Right renal cortex interstitium (tissue), 3 donors: ENCODE measurements around the gene DHX38. TPM values are rescaled to one million over a fixed set of nuclear protein-coding genes. Genes with fewer than 3 reads are reported as not detected.

Experiments
- DNase-seq, 3 donors: peaks; one replicate each; pipeline ENCODE4 v3.0.0-alpha.2; 2013; ENCODE audit warnings: low read depth in 3 of 3, low spot score in 2 of 3
- polyA plus RNA-seq, 3 donors: library from polyadenylated mRNA; unstranded; fragments of 120-200 nt; gene quantifications; one replicate each; pipeline ENCODE4 v1.2.1, GENCODE V29; 2013; ENCODE audit not compliant: insufficient read length in 3 of 3

The DHX38 gene
- polyA plus RNA-seq, 3 donors = 60.9 to 70.1 (median 64.5) TPM

DNA sequence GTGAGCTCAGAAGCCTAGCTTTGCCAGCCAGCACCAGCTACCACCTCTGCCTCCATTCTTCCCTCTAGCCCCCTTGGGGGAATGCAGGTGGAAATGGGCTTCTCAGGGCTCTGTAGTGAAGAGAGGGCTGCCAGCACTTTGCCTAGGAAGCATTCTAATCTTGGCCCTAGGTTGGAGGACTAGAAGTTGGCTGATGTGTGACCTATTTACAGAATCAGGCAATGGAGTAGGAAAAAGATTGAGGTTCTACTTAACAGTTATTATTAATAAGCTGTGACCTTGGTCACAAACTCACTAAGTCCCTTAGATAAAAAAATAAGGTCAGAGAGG, 19.9 kb downstream of the DHX38 start:
- no peak for DNase-seq

DNA sequence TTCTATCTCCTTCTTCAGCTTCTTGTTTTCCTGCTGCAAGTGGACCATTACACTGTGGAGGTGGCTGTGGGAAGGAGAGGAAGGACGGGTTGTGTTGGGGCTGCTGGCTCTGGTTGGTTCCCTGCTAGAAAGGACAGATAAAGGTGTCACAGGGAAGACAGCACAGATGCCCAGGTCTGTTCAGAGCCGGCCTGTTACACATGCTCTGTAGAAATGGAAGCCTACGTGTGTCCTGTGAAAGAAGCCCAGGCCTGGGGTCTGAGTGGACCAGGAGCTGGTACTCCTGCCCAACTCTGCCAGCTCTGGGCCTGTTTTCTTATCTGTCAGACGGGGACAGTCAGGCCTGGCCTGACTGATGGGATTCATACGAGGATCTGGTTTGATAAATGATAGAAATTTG, 26.4 kb downstream of the DHX38 start:
- DNase-seq = no peak

DNA sequence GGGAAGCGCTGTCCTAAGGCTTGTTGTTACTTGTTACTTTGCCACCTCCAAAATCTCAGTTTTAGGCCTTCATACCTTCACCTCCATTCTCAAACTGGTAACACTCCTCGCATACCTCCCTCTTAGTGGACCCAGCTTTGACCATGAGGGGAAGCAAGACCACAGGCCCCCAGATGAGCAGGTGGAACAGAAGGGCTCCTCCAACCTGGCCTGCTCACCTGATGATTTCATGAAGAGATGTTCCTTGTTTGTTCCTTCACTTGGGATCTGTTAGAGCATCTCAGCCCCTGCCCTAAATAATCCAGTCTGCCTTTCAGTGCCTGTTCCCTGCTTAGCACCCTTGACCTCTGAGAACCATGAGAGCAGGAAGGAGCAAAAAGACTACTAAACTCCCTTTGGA, 28.7 kb downstream of the DHX38 start:
- DNase-seq = no peak

DNA sequence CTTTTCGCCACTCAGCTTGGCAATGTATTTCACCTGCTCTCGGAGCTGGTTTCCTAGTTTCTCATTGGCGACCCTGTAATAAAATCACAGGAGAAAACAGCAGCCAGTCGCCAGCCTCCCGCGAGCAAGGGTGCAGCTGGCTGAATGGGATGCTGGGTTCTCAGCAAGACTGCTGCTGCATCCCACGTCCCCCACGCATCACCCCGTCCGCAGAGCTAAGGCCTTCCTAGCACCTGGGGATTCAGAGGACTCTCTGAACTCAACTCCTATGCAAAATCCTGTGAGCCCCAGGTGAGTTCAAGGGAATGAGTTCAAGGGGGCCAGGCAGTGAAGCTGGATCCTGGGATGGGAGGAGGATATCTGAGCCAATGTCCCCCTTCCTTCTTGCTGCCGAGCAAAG, 29.3 kb downstream of the DHX38 start:
- DNase-seq = no peak

DNA sequence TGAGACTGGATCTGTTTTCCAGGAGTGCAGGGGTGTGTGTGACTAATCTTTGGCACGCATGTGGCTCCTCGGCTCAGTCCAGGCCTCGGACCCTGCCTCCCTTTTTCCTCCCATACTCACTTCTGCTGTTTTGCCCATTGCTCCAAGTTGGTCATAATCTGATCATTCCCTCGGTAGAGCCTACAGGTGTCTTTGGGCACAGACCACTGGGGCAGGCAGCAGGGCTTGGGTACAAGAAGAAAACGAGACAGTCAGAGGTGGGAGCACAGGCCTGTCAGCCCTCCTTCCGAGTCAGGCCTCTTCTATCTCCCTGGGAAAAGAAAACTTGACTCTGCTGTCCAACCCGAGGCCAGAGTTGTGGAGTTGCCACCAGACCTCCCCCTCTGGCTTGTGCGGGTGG, 29.8 kb downstream of the DHX38 start:
- DNase-seq = no peak

DNA sequence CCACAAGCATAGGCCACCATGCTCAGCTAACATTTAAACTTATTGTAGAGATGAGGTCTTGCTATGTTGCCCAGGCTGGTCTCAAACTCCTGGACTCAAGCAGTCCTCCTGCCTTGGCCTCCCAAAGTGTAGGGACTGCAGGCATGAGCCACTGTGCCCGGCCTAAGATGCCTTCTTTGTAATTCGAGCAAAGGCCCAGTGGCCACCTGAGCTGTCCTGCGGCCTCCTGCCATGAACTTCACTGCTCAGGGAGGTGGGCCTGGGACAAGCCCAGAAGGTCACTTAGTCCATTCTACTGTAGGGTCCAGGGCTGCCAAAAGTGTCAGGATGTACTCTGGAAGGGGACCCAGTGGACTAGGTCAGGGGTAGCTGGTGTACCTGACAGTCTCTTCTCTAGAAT, 30.5 kb downstream of the DHX38 start:
- DNase-seq = no peak

DNA sequence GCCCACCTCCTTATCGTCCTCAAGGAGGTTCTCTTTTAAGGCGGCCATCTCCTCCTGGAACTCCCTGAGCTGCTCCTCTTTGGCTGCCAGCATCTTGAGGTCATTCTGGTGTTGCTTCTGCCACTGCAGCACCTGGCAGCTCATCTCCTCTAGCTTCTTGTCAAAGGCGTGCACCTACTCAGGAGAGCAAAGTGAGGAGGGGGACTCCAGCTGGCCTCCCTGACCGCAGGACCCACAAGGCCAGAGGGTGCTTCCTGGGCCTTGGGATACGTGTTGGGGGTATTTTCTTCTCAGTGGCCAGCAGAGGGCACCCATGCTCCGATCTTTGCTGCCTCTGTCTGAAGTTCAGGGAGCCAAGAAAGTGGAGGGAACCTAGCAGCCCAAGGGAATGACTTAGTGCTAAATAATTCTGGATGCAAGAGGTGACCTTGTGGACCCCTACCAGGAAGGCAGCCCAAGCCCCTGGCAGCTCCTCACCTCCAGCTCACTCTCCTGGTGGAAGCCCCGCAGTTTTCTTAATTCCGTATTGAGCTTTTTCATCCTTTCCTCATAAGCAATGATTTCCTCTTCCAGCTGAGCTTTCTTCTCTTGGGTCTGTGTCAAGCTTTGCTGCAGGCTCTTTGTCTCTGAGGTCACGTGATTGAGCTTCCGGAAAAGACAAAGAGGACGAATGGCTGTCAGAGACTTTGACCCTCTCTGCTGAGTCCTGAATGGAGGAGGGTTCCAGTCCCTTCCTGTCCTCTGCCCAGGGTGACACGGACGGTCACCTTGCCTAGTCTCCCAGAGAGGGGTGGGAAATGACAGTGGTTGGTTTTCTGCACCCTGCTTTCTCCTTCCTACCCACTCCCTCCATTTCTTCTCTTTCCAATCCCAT, 31.4 kb downstream of the DHX38 start:
- DNase-seq = peak; percentile 33 to 54 (median 39)

DNA sequence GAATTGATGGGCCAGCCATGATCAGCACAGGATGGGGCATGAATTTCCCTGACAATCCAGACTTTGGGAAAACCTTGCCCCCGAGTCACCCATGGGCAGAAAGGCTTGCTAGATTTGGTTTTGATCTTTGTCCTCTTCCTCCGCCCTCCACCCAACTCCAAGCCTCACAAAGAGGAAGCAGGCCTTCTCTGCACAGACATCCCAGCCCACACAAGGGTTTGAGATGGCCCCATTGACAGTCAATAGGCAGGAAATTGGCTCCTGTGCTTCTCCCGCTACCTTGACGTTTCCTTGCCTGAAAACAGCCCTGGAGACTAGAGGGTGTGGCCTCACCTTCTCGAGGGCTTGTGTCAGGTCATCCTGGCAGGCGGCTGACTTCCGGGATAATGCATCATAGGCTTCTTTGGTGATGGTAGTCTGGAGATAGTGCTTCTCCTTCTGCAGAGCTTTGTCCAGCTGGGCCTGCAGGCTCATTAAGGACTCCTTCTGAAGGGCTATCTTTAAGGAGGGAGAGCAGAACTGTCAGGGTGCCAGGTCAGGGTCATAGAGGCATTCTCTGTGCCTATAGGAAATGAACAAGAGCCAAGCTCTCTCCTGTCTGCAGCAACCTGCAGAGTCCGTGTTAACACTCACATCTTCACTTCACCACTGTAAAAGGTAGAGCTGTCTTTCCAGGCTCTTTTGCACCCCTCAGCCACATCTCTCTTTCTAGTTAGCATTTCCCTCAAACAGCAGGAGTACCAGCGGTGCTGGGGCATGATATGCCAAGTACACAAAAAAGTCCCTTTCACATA, 32.2 kb downstream of the DHX38 start:
- no peak for DNase-seq

DNA sequence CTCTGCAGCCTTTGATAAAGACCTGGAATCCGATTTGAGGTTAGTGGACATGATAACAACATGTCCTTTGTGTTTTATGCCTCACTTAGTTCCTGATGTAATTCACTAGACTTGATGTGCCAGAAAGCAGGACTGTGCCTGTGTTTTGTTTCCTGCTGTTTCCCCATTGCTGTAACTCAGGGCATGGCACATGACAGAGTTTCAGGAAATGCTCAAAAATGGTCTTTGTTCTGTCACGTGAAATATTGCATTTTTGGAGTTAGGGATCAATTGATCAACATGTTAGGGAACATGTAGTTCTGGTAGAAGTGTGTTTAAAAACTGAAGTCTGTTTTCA, 32.8 kb downstream of the DHX38 start:
- no peak for DNase-seq

DNA sequence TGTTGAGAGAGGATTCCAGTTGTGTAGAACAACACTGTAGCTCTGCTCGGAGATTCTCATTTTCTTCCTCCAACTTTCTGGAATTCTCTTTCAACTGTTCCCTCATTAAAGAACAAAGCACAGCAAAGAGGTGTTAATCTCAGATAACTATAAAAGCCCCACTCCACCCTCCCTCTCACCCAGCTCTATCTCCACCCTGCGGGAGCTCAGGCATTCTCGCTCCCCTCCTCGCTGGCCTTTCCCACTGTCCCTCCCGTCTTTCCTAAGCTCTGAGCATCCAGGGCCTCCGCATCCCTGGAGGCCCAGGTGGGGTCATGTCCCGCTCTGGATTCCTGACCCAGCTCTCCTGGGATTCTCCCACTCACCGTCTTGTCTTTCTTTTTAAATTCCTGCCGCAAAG, 35.1 kb downstream of the DHX38 start:
- DNase-seq = no peak

DNA sequence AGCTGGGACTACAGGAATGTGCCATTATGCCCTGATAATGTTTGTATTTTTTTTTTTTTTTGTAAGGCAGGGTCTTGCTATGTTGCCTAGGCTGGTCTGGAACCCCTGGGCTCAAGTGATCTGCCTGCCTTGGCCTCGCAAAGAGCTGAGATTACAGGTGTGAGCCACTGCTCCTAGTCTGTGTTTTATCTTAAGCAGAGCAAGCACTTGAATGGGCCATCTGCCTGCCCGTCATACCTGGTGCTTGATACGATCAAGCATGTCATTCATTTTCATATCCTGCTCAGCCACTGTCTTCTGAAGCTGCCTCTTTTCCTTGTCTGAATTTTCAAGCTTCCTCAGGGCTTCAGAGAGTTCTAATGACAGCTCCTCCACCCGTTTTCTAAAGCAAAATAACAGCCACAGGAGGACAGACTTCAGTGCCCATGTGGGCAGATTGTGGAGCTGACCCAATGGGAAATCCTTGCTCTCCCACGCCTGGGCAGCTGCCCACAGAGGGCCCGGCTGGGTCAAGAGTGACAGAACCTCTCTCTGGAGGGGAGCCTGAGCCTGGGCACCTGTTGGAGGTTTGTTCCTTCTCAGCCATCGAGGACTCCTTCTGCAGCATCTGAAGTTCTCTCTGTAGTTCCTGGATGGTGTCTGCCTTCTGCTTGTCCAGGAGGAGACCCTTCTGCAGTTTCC, 36.5 kb downstream of the DHX38 start:
- DNase-seq = no peak

DNA sequence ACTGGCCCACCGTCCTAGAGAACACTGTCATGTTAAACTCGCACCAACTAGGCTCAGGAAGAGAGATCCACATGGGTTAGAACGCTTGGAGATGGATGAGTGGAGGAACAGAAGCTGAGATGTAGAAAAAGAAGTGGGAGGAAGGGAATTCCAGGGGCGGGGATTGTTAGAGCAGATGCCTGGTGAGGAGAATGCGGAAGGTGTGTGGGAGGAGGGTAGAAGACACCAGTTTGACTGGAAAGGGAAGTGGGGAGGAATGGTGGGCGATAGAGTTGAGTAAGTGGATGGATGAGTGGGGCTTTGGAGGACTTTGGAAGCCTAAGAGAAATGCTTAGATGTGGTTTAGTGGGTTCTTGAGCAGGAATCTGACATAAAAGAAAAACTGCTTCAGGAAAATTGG, 37.4 kb downstream of the DHX38 start:
- no peak for DNase-seq

DNA sequence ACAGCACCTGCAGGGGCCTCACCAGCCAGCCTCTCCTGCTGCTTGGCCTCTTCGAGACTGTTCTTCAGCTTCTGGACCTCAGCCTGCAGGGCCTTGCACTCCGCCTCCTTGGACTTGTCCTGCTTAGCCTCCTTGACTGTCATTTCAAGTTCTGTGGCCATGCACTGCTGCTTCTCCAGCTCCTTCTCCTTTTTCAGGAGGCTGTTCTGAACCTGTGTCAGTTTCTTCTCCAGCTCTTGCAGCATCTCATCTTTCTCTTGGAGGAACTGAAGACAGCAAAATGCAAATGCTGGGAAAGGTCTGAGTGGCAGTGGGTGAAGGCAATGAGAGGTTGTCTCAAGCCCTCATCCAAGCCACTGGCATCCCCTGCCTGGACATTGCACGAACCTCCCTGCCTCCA, 39.1 kb downstream of the DHX38 start:
- DNase-seq = no peak

DNA sequence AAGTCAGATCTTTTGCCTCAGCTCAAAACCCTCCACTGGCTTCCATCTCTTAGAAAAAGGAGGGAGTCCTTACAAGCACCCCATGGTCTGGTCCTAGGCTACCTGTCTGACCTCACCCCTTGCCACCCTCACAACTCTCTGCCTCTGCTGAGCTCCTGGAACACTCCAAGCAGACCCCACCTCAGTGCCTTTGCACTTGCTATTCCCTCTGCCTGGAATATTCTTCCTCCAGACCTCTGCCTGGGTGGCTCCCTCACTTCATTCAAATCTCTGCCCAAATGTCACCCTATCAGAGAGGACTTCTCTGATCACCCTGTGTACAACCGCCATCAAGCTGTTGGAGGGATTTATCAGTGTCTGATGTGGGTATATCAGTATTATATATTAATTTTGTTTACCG, 40.9 kb downstream of the DHX38 start:
- no peak for DNase-seq

DNA sequence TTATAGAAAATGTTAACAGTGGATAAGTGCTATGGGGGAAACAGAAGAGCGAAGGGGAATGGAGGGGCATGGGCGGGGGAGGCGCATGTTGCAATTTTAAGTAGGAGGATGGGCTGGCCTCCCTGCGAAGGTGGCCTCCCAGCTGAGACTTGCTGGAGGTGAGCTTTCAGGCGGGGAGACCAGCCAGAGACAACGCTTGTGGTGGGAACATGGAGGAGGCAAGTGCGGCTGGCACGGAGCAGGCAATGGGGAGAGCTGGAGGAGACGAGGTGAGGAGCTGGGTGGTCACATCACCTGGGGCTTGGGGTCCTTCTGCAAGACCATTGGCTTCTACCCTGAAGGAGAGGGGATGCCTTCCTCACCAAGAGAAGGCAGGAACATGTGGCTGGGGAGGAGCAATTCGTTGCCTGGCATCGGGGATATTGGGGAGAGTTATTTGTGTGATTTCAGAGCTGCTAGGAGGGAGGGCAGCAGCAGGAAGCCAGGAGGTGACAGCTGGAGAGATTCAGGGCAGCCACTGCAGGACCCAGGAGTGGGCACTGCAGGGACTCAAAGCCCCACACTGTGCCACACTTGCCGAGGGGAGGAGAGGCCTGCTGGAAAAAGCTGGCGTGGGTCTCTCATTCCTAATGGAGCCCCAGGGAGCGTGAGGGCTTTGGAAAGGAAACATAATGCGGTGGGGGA, 43.9 kb downstream of the DHX38 start:
- no peak for DNase-seq

DNA sequence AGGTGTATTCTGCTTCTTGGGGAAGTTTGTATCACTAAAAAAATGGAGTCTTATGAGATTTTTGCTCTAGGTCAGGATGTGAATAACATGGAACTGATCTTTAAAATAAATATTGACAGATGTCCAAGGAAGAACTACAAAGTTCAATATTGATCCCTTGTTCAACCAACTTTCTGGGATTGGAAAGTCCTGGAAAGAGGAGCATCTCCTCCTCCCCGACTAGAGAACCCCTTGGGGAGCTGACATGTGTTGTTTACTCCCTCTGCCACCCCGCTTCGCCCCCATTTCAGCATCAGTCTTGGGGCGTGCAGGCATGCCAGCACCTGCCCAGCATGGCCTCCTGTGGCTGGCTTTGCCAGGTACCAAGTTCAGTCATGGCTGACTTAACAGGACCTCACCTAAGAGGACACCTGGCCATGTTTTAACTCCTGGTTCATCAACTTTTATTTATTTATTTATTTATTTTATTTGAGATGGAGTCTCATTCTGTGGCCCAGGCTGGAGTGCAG, 44.5 kb downstream of the DHX38 start:
- DNase-seq = no peak

DNA sequence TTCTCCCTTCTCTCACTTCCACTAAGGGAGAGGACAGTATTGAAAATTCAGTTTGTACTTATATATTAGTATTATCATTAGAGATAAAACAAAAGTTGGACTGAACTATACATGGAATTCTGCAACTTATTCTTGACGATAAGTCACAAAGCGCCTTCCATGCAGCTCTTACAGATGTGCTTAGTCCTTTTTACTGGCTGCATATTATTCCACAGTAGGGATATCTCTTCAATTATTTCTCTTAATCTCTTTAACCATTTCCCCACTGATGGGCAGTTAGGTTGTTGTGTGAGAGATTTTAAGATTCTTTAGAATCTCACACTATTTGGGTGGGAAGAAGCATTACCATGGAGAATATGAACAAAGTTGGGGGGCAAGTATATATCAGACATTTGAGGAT, 46.3 kb downstream of the DHX38 start:
- no peak for DNase-seq

DNA sequence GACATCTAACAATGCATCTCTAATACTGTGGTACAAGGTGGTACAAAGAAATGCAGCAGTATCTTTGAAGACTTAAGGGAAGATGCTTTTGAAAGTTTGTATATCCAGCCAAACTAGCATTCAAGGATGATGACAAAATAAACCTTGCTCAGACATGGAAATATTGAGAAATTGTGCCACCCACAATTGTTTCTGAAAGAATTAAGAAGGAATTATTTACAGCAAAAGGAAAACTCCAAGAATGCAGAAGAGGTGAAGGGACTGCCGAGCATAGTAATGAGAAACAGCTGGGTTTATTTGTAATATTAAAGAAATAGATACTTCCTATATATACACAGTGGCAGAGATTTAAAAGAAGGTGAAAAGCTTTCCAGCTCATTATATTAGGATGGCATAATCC, 48.8 kb downstream of the DHX38 start:
- no peak for DNase-seq

DNA sequence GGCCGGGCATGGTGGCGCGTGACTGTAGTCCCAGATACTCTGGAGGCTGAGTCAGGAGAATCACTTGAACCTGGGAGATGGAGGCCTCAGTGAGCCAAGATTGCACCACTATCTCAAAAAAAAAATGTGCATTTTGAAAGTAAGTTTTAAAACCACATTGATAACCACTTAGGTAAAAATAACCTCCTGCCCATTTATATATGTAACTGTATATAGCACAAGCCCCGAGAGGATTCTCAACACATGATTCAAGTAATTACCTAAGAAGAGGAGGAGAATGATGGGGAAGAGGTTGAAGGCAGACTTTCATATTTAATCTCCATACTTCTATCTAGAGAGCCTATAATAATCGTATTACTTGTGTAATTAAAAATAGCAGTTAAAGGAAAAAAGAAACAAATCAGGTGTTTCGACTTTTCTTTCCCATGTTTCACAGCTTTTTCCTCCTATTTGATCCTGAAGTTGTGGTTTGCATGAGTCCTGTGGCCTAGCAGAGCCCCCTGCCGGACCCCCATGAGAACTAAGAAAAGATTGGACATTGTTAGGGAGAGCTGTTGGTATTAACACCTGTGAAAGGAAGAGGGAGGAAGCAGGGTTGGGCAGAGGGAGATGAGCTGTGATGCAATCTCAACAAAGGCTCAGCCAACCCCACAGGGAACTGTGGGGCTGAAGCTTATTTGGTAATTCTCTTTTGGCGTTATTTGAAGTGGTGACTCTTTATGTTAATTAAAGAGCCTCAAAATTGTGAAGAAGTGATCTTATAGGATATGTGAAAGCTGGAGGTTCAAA, 56.2 kb downstream of the DHX38 start:
- DNase-seq = no peak

DNA sequence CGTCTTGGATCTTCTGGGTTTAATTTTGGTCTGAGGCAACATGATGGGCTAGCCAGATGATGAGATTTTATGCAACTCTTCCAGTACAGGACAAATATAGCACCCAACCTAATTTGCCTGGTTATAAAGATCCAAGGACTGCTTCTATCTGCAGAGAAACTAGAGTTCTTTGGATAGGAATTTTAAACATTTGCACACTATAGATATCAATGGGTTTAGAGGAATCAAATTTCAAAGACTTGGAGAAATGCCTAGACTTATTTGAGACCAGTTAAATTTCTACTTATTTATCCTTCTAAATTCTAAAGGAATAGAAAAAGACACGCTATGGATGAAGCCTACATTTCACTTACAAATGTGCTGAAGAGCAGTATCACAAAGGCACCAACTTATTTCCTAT, 65.7 kb downstream of the DHX38 start:
- DNase-seq = no peak
